GM21786 (cell line): ENCODE results near the gene UBE3C.

ENCODE experiments used
- ATAC-seq: cut with Tn5 transposase; IDR thresholded peaks from one replicate; pipeline ENCODE4 v1.9.1; 2021; ENCODE audit not compliant: unreplicated experiment

UBE3C gene

DNA sequence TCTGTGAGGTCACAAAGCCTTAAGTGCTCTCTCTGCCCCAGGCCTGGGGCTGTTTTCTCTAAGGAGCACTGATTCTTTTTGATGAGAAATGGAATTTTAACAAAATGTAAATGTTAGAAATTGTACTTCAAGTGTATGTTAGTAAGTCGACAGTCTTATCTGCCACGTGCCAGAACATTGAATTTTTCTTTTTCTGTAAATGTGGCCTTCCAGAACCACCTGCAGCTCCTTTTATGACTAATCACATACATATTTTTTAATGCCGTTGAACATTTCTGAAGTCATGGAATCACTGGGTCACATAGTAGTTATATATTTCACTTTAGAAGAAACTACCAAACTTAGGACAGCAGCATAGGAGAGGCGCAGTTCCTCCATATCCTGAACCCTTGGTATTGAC, 38.0 kb downstream of the UBE3C start:
- ATAC-seq = no peak

DNA sequence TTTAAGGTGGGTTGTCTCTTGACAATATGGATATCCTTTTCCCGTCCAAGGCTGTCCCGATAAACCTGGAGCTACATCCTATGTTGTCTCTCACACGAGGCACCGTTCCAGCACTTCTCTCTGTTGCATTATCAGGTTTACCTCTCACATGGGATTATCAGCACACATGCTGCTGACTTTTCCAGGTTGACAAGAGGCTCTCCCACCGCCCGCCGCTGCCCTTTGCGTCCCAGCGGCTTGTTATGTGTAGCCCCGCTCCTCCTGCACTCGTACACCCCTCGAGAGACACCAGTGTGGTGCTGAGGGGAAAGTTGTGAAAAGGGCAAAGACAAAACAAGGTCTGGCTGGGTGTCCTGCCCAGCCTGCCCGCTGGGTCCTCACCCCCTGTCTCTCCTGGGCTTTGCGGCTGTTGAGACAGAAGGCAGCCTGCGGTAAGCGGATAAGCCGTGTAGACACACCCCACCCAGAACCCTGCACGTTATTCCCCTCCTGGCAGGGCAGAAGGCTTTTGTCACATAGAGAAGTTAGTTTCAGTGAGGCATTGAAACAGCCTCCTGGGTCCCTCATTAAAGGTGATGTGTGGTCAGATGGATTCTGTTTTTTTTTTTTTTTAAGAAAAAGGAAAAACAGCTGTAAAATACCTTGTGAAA, 38.7 kb downstream of the UBE3C start:
- ATAC-seq = no peak

DNA sequence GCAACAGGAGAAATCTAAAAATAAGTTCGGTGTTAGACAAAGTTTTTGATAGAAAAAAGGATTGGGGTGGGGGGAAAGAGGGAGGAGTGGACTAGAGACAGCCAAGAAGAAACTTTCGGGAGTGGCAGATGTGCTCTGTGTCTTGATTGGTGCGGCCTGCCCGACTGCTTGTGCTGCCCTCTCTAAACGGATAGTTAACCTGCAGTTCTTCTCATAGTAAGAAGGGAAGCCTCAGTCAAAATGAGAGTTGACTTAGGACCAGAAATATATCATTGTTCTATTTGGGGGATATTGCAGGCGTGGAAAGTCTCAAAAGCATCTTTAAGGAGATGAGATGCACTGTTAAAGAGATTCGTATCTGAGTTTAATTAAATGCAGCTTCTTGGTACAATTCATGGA, 39.3 kb downstream of the UBE3C start:
- no peak for ATAC-seq

- ATAC-seq = no peak
Measured at GRCh38 chr7:157183832-157184231, 45.1 kb downstream of the UBE3C start.

- no peak for ATAC-seq
Measured at GRCh38 chr7:157188091-157188665, 49.5 kb downstream of the UBE3C start.

GRCh38 chr7:157189405-157189804, 50.7 kb downstream of the UBE3C start:
- ATAC-seq = no peak

DNA sequence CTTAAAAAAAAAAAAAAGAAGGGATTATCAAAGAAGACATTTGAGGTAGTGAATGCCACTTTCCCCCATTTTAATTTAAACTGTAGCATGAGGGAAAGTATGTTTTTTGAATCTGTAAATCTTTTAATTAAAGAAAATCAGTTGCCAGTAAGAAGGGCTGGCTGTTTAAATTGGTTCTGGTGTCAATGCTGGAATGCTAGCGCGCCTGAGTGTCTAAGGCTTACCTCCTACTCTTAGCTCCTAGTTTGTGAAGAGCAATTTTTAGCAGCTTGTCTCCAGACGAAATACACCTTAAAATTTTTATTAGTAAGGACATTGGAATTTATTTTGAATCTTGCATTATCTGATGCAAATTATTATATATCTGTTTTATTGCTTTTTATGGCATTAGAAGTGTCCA, 54.1 kb downstream of the UBE3C start:
- no peak for ATAC-seq

GRCh38 chr7:157193274-157193673, 54.5 kb downstream of the UBE3C start:
- ATAC-seq = no peak

GRCh38 chr7:157194948-157195347, 56.2 kb downstream of the UBE3C start:
- no peak for ATAC-seq

GRCh38 chr7:157195868-157196267, 57.1 kb downstream of the UBE3C start:
- ATAC-seq = no peak

GRCh38 chr7:157204134-157204533, 65.4 kb downstream of the UBE3C start:
- no peak for ATAC-seq

DNA sequence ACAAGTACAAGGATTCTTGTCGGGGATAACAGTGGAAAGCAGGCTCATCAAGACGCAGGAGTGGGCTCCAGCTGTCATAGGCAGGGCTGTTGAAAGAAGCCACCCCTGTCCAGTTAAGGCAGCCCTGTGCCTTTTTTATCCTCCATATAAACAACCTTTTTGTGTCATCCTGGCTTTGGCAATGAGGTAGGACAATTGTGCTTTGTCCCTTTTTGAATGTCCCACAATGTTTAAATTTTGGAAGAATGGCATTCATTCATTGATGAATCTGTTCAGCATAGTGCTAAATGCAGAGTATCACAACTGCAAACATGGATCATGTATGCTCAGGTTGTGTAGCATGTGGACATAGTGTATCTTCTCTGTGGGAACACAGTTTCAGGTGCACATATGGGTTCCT, 66.7 kb downstream of the UBE3C start:
- ATAC-seq = no peak

- no peak for ATAC-seq
Measured at GRCh38 chr7:157208571-157209413, 70.1 kb downstream of the UBE3C start.

DNA sequence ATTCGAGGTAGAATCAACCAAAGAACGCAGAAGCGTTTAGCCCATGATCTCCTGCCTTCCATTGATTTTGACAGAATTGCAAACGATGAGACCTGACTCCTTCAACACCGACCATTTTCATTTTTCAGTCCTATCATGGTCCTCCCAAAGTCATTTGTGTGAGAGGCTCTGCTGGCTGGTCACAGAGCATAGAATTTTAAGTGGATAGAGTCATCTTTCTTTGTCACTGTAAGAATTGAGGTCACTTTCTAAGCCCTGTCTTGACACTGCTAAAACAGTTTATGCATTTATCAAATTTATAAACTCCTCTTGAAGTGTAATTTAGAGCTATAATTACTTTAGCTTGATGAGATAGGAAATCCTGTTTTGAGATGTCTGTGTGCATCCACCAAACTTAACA, 72.0 kb downstream of the UBE3C start:
- ATAC-seq = no peak

GRCh38 chr7:157211690-157212089, 73.0 kb downstream of the UBE3C start:
- ATAC-seq = no peak

DNA sequence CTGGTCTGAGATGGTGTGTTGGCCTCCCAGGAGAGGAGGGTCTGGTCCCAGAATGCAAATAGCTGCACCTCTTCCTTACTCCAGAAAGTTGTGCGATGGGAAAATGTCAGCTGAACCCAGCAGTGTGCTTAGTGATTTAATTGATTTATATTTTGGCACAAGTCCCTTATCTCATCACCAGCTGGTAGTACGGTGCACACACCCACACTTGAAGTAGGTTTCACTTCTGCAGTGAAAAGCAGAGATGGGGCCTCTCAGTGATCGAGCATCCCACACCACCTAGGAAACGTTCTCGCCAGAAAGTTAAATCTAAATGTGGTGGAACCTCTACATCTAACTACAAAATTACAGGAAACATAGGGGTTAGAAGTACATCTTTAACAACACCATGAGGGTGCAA, 80.4 kb downstream of the UBE3C start:
- peak; percentile 91 for ATAC-seq

GRCh38 chr7:157220916-157221569, 82.3 kb downstream of the UBE3C start:
- ATAC-seq = no peak

GRCh38 chr7:157222687-157223086, 84.0 kb downstream of the UBE3C start:
- no peak for ATAC-seq

- ATAC-seq = no peak
Measured at GRCh38 chr7:157224627-157225026, 85.9 kb downstream of the UBE3C start.

DNA sequence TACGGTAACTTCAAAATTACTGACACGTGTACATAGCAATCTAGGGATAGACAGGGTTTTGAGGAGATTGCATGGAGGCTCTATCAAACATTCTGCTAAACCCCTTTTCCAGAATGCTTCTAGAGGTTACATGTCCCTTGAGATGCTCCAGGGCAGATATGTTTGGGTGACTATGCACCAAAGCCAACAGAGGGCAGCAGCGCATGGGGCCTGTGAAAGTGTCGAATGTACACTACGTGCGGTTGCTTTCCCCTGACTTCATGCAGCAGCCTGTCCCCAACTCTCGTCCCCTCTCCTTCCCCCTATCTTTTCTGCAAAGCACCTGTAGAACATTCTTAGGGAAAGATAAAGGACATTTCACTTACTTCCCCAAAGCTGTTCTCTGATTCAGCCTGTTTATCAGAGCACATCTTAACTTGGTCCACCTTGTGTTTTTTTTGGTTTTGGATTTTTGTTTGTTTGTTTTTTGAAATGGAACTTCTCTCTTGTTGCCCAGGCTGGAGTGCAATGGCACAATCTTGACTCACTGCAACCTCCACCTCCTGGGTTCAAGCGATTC, 90.2 kb downstream of the UBE3C start:
- ATAC-seq = no peak

DNA sequence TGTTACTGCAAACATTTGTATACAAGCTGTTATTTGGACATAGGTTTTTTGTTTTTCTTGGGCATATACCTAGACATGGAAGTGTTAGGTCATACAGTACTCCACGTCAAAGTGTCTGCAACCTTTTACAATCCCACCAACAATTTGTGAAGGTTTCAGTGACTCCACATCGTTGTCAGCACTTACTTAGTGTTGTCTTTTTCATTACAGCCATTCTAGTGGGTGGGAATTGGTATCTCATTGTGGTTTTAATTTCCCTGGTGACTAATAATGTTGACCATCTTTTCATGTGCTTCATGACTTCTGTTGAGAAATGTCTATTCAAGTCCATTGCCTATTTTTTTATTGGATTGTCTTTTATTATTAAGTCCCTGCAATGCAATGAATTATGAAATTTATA, 95.0 kb downstream of the UBE3C start:
- no peak for ATAC-seq
